ENCODE measurements around the gene ID3.

ID3 gene

GRCh38 chr1:23533246-23534023 is 25.9 kb downstream of the ID3 start:
- peak; percentile 78 for DNase-seq (ENCODE audit: low read depth)
- H3K4me3 ChIP-seq (ENCODE audit: low read length): no peak overlapping the region
- TF ChIP-seq CTCF (IDR thresholded peaks at IDR 0.05; ENCODE audit: insufficient read depth, low read depth, low read length, missing control alignments): no peak

GRCh38 chr1:23531562-23532094 is 27.7 kb downstream of the ID3 start:
- no peak for DNase-seq (ENCODE audit: low read depth)
- no peak overlapping the region for H3K4me3 ChIP-seq (ENCODE audit: low read length)
- no peak for TF ChIP-seq CTCF (IDR thresholded peaks at IDR 0.05; ENCODE audit: insufficient read depth, low read depth, low read length, missing control alignments)

- peak; percentile 88 for DNase-seq (ENCODE audit: low read depth)
- TF ChIP-seq CTCF (IDR thresholded peaks at IDR 0.05; ENCODE audit: insufficient read depth, low read depth, low read length, missing control alignments): peak; percentile 27
- peak within 1 kb of the TSS; percentile 52 for H3K4me3 ChIP-seq (ENCODE audit: low read length)
Observed at GRCh38 chr1:23530747-23531561, 28.3 kb downstream of the ID3 start, which contains the start of gene E2F2. Gene E2F2, minus strand, starts transcription at chr1:23531233. Its CDS starts 440 bp downstream, at chr1:23530793.

GRCh38 chr1:23530087-23530746 is 29.1 kb downstream of the ID3 start:
- DNase-seq (ENCODE audit: low read depth): no peak
- peak overlapping the region; percentile 52 for H3K4me3 ChIP-seq (ENCODE audit: low read length)
- TF ChIP-seq CTCF (IDR thresholded peaks at IDR 0.05; ENCODE audit: insufficient read depth, low read depth, low read length, missing control alignments): no peak

- DNase-seq (ENCODE audit: low read depth): peak; percentile 24
- no peak for TF ChIP-seq CTCF (IDR thresholded peaks at IDR 0.05; ENCODE audit: insufficient read depth, low read depth, low read length, missing control alignments)
- H3K4me3 ChIP-seq (ENCODE audit: low read length): no peak overlapping the region
Observed at GRCh38 chr1:23529146-23530086, 29.9 kb downstream of the ID3 start.
